Adrenal gland (tissue), 12 donors: ENCODE measurements around the gene SYK. TPM values are rescaled to one million over a fixed set of nuclear protein-coding genes. Genes with fewer than 3 reads are reported as not detected.
A peak's percentile ranks its signal among the peaks of the same experiment; 100 is the strongest.

Experiments
- DNase-seq, 7 donors: peaks; one replicate each; pipeline ENCODE4 v3.0.0-alpha.2; 2019 to 2020
- H3K27ac ChIP-seq, 5 donors: fragments of 200-600 bp; sonication (generic) in 4 of 5; 1 replicate in 3 of 5; 2 replicates in 2 of 5; pipeline versions ENCODE4 v1.5.1 to v1.8.0; 2016 to 2020; ENCODE audit warnings: mild to moderate bottlenecking in 1 of 5
- H3K27me3 ChIP-seq: fragments of 200-600 bp; 2 replicates; pipeline ENCODE4 v1.8.0; 2021
- H3K36me3 ChIP-seq, 2 donors: fragments of 200-600 bp; replicated peaks in 1 of 2; 1 replicate in 1 of 2; 2 replicates in 1 of 2; pipeline versions ENCODE4 v1.5.1 to v1.8.0; 2018 to 2022
- H3K4me1 ChIP-seq, 2 donors: fragments of 200-600 bp; replicated peaks in 1 of 2; 1 replicate in 1 of 2; 2 replicates in 1 of 2; pipeline versions ENCODE4 v1.5.1 to v1.8.0; 2018 to 2021
- H3K4me3 ChIP-seq, 4 donors: fragments of 200-600 bp; sonication (generic) in 3 of 4; one replicate each; pipeline ENCODE4 v1.5.1; 2016 to 2018
- H3K9me3 ChIP-seq, 3 donors: fragments of 200-600 bp; sonication (generic) in 1 of 3; replicated peaks in 1 of 3; 1 replicate in 2 of 3; 2 replicates in 1 of 3; pipeline versions ENCODE4 v1.5.1 to v1.8.0; 2016 to 2021
- CTCF ChIP-seq, 6 experiments: fragments of 450-650 bp in 4 of 6; fragments of 200-600 bp in 2 of 6; sonication (generic) in 1 of 6; IDR thresholded peaks; 1 replicate in 5 of 6; 2 replicates in 1 of 6; pipeline versions ENCODE4 v1.5.1 to v1.8.0; 2016 to 2021; ENCODE audit warnings: antibody characterized with exemption in 6 of 6, mild to moderate bottlenecking in 2 of 6, moderate library complexity in 1 of 6
- POLR2A ChIP-seq, 2 donors: fragments of 450-650 bp; IDR thresholded peaks; one replicate each; pipeline ENCODE4 v1.6.1; 2017; ENCODE audit warnings: antibody characterized with exemption in 2 of 2, mild to moderate bottlenecking in 2 of 2, moderate library complexity in 1 of 2
- WGBS, 4 donors: extraction: QIAGEN DNeasy Blood & Tissue Kit in 2 of 4; methylation state at CpG; one replicate each; pipeline versions ENCODE4 v1.1.5 to v1.1.7; 2013 to 2017; 5-methylcytosine and 5-hydroxymethylcytosine counted together
- intact Hi-C, 2 donors: fragments of 100-400 bp; cut with DNase I; formaldehyde crosslinking; loops; one replicate each; pipeline versions ENCODE4 v1.14.1 to v1.15.0; 2022 to 2023
- polyA plus RNA-seq, 3 donors: library from polyadenylated mRNA; stranded (reverse); fragments of 200-250 nt in 2 of 3; fragments of 350-450 nt in 1 of 3; fragmentation: Illumina TruSeq in 1 of 3; extraction: RNeasy Lipid Tissue Mini Kit (QIAGEN cat#74804) in 1 of 3; gene quantifications; one replicate each; pipeline ENCODE4 v1.2.3, GENCODE V29; 2013 to 2014
- total RNA-seq, 9 donors: library from RNA; depleted of rRNA in 4 of 9; stranded (reverse); fragments of >200 nt in 4 of 9; fragments of 120-200 nt in 1 of 9; fragmentation: NEBNext Ultra II Directional in 1 of 9; extraction: Animal tissue kit (Norgen Biotek cat#: 25700) in 1 of 9; gene quantifications; one replicate each; pipeline versions ENCODE4 v1.1.0 to v1.2.4, GENCODE V29; 2013 to 2023
- donor health status: healthy with polysubstance abuse.
- donor health status: Bipolar disorder and iron deficiency.
- donor health status: DM: yes; HTN: yes; CAD: no.
- donor health status: DM: no; HTN: no; CAD: no.
- donor health status: DM: no; HTN: no; CAD: no.
- donor health status: DM: yes; HTN: yes; CAD: no.

SYK gene
- total and polyA plus RNA-seq, 12 donors: 2.0 to 21.5 (median 14.1) TPM

- WGBS, 4 donors: 33 to 50% (median 41%) methylated on average over 3 of the region's 3 CpGs
- Histone ChIP-seq H3K27ac (no peak overlapping the region), H3K4me3 (no peak overlapping the region), H3K36me3 (no peaks in the 10 kb centered on the region), H3K4me1 (no peaks in the 10 kb centered on the region), H3K9me3 (no peaks in the 10 kb centered on the region), H3K27me3 (peaks cover 7% of the 10 kb centered on the region)
- no peak for DNase-seq
- TF ChIP-seq POLR2A (IDR thresholded peaks at IDR 0.05) (no peak), CTCF (IDR thresholded peaks at IDR 0.05) (peak in 1 of 6 experiments; percentile 11)
- intact Hi-C loops: loop anchor here (5.0 to 10.0 kb wide), 4 partner anchors 644 to 1294 kb away; no protein-coding TSS in a partner anchor
These were observed 69.8 kb downstream of the SYK start for GRCh38 chr9:90871327-90871935.

GRCh38 chr9:90872835-90873294 lies 71.2 kb downstream of the SYK start:
- intact Hi-C loops: loop anchor here (5.0 to 10.0 kb wide), 4 partner anchors 646 to 1296 kb away; no protein-coding TSS in a partner anchor
- 35 to 45% (median 41%) methylated on average over 8 of the region's 8 CpGs for WGBS, 4 donors

GRCh38 chr9:90873422-90873821 lies 71.8 kb downstream of the SYK start:
- Histone ChIP-seq H3K36me3 (no peaks in the 10 kb centered on the region), H3K4me3 (no peak overlapping the region), H3K9me3 (no peaks in the 10 kb centered on the region), H3K27ac (no peak overlapping the region), H3K27me3 (peaks cover 7% of the 10 kb centered on the region), H3K4me1 (no peaks in the 10 kb centered on the region)
- intact Hi-C loops: loop anchor here (5.0 to 10.0 kb wide), 4 partner anchors 646 to 1296 kb away; no protein-coding TSS in a partner anchor
- TF ChIP-seq POLR2A (IDR thresholded peaks at IDR 0.05) (no peak), CTCF (IDR thresholded peaks at IDR 0.05) (no peak)
- no peak for DNase-seq
- 74 to 95% (median 88%) methylated on average over 2 of the region's 2 CpGs for WGBS, 4 donors

More at GRCh38 chr9:90872835-90873294, 71.2 kb downstream of the SYK start:
- peak overlapping the region in 1 of 5 donors; percentile 47 for H3K27ac ChIP-seq
- H3K36me3 ChIP-seq: no peaks in the 10 kb centered on the region
- H3K9me3 ChIP-seq: no peaks in the 10 kb centered on the region
- peaks cover 7% of the 10 kb centered on the region for H3K27me3 ChIP-seq
- no peak overlapping the region for H3K4me3 ChIP-seq
- TF ChIP-seq POLR2A (IDR thresholded peaks at IDR 0.05) (no peak), CTCF (IDR thresholded peaks at IDR 0.05) (no peak)
- H3K4me1 ChIP-seq: no peaks in the 10 kb centered on the region
- no peak for DNase-seq

DNA sequence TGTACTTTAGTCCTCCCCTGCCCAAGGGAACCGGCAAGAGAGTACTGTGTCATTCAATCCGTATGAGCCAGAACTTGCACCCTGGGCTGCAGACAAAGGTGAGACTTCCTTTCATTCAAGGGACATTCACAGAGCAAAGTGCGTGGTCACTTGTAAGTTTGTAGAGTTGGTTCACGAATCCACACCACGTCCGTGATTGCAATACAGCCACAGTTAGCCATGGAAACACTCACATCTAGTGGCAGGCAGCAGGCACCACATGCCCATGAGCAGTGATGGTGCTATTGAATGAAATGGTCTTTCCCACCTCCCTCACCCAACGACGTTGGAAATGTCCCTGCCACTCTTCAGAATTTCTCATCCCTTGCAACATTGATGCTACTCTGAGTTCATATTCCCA lies 72.6 kb downstream of the SYK start:
- 77 to 92% (median 84%) methylated on average over 8 of the region's 8 CpGs for WGBS, 4 donors
- intact Hi-C loops: loop anchor here (5.0 to 10.0 kb wide), 4 partner anchors 647 to 1297 kb away; no protein-coding TSS in a partner anchor
- no peaks in the 10 kb centered on the region for H3K36me3 ChIP-seq

More for the DNA sequence above, 72.6 kb downstream of the SYK start:
- TF ChIP-seq CTCF (IDR thresholded peaks at IDR 0.05) (no peak), POLR2A (IDR thresholded peaks at IDR 0.05) (no peak)
- no peak for DNase-seq
- H3K27me3 ChIP-seq: peaks cover 2% of the 10 kb centered on the region
- H3K4me3 ChIP-seq: no peak overlapping the region
- no peaks in the 10 kb centered on the region for H3K4me1 ChIP-seq
- H3K27ac ChIP-seq: no peak overlapping the region
- H3K9me3 ChIP-seq: no peaks in the 10 kb centered on the region
